OCI-LY3 (cell line): ENCODE data around the gene TCAIM.

Experiments used
- H2AFZ ChIP-seq: fragments of 200-600, 300-600 bp; shearing (Covaris generic); 2 replicates; pipeline ENCODE4 v1.6.0; 2014; ENCODE audit warnings: antibody characterized with exemption, low read depth, low read length
- H3K27ac ChIP-seq: fragments of 200-600, 300-600 bp; sonication (generic); 2 replicates; pipeline ENCODE4 v1.5.1; 2014; ENCODE audit warnings: mild to moderate bottlenecking, low read length, moderate library complexity, mixed read lengths
- H3K27me3 ChIP-seq: fragments of 200-600, 300-600 bp; sonication (generic); 2 replicates; pipeline ENCODE4 v1.6.1; 2014; ENCODE audit warnings: low read depth, low read length, mixed read lengths
- H3K36me3 ChIP-seq: fragments of 200-600, 300-600 bp; sonication (generic); replicated peaks from 2 replicates; pipeline ENCODE3; 2014; ENCODE audit warnings: low read depth, low read length, mixed read lengths
- H3K4me1 ChIP-seq: fragments of 300-600, 200-600 bp; sonication (generic); 2 replicates; pipeline ENCODE4 v1.6.1; 2014; ENCODE audit warnings: low read length, mixed read lengths
- H3K4me2 ChIP-seq: fragments of 200-600, 300-600 bp; sonication (generic); 2 replicates; pipeline ENCODE4 v1.6.1; 2014; ENCODE audit warnings: low read length, mixed read lengths
- H3K4me3 ChIP-seq: fragments of 300-600, 200-600 bp; sonication (generic); 2 replicates; pipeline ENCODE4 v1.5.1; 2014; ENCODE audit warnings: antibody characterized with exemption, mild to moderate bottlenecking, low read length, moderate library complexity
- H3K79me2 ChIP-seq: fragments of 300-600, 200-600 bp; shearing (Covaris generic); 2 replicates; pipeline ENCODE4 v1.6.1; 2014; ENCODE audit warnings: mild to moderate bottlenecking, low read length, mixed read lengths
- H3K9ac ChIP-seq: fragments of 300-600, 200-600 bp; shearing (Covaris generic); 2 replicates; pipeline ENCODE4 v1.6.0; 2014; ENCODE audit warnings: mild to moderate bottlenecking, low read length, moderate library complexity
- H3K9me3 ChIP-seq: fragments of 200-600, 300-600 bp; shearing (Covaris generic); 2 replicates; pipeline ENCODE4 v1.6.1; 2014; ENCODE audit warnings: low read length, mixed read lengths; ENCODE audit not compliant: insufficient read depth
- H4K20me1 ChIP-seq: fragments of 200-600, 300-600 bp; sonication (generic); 2 replicates; pipeline ENCODE4 v1.6.1; 2016; ENCODE audit warnings: low read length, mixed read lengths; ENCODE audit not compliant: insufficient read depth
- EZH2phosphoT487 ChIP-seq: fragments of 200-600 bp; shearing (Covaris generic); IDR thresholded peaks from 2 replicates; pipeline ENCODE4 v1.6.1; 2018; ENCODE audit warnings: antibody characterized with exemption, mixed run types, low read depth
- TF ChIP-seq, protein P1 (sequence below): fragments of 200-600, 300-600 bp; sonication (generic); IDR thresholded peaks from 2 replicates; pipeline ENCODE4 v1.5.1; 2014; ENCODE audit warnings: antibody characterized with exemption, low read length, low read depth

TCAIM gene

GRCh38 chr3:44297255-44297654 lies 41.3 kb upstream of the TCAIM start:
- Histone ChIP-seq H3K9me3 (no peaks in the 10 kb centered on the region), H3K4me1 (peaks cover 8% of the 10 kb centered on the region; the same call in 1 of the 2 replicates), H2AFZ (no peak overlapping the region), H3K27ac (no peak overlapping the region), H3K27me3 (no peaks in the 10 kb centered on the region), H3K9ac (no peak overlapping the region), H3K79me2 (no peaks in the 10 kb centered on the region), H3K4me3 (no peak overlapping the region), H3K4me2 (no peak overlapping the region), H4K20me1 (no peaks in the 10 kb centered on the region), H3K36me3 (no peaks in the 10 kb centered on the region)
- no peak for TF ChIP-seq EZH2phosphoT487
- TF ChIP-seq, protein P1, sequence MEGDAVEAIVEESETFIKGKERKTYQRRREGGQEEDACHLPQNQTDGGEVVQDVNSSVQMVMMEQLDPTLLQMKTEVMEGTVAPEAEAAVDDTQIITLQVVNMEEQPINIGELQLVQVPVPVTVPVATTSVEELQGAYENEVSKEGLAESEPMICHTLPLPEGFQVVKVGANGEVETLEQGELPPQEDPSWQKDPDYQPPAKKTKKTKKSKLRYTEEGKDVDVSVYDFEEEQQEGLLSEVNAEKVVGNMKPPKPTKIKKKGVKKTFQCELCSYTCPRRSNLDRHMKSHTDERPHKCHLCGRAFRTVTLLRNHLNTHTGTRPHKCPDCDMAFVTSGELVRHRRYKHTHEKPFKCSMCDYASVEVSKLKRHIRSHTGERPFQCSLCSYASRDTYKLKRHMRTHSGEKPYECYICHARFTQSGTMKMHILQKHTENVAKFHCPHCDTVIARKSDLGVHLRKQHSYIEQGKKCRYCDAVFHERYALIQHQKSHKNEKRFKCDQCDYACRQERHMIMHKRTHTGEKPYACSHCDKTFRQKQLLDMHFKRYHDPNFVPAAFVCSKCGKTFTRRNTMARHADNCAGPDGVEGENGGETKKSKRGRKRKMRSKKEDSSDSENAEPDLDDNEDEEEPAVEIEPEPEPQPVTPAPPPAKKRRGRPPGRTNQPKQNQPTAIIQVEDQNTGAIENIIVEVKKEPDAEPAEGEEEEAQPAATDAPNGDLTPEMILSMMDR = no peak

DNA sequence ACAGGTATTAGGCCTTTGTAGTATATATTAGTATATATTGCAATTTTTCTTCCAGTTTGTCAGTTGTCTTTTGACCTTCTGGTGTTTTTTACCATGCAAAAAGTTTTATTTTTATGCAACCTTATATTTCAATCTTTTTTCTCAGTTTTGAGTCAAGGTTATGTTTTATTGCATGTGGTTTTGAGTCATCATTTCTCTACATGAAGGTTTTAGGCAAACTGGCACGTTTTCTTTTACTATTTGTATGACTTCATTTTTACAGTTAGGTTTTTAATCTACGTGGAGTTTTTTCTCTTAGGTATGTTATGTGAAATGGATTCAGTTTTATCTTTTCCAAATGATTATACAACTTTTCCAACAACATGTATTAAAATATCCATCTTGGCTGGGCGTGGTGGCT lies 36.8 kb upstream of the TCAIM start:
- no peak overlapping the region for H3K27ac ChIP-seq
- TF ChIP-seq, protein P1 = no peak
- TF ChIP-seq EZH2phosphoT487 = no peak
- H4K20me1 ChIP-seq = no peaks in the 10 kb centered on the region
- no peaks in the 10 kb centered on the region for H3K27me3 ChIP-seq
- no peaks in the 10 kb centered on the region for H3K9me3 ChIP-seq
- H3K4me2 ChIP-seq = no peak overlapping the region; the same call in 1 of the 2 replicates
- no peak overlapping the region for H2AFZ ChIP-seq
- no peak overlapping the region for H3K9ac ChIP-seq
- H3K4me3 ChIP-seq = no peak overlapping the region
- H3K4me1 ChIP-seq = peaks cover 8% of the 10 kb centered on the region; the same call in 1 of the 2 replicates
- H3K36me3 ChIP-seq = no peaks in the 10 kb centered on the region
- no peaks in the 10 kb centered on the region for H3K79me2 ChIP-seq

GRCh38 chr3:44309500-44309899 lies 29.1 kb upstream of the TCAIM start:
- Histone ChIP-seq H3K27ac (no peak overlapping the region), H3K9me3 (no peaks in the 10 kb centered on the region), H4K20me1 (no peaks in the 10 kb centered on the region), H3K4me2 (no peak overlapping the region), H3K79me2 (no peaks in the 10 kb centered on the region), H3K4me3 (no peak overlapping the region), H3K36me3 (no peaks in the 10 kb centered on the region), H2AFZ (no peak overlapping the region), H3K9ac (no peak overlapping the region), H3K27me3 (no peaks in the 10 kb centered on the region), H3K4me1 (no peaks in the 10 kb centered on the region)
- TF ChIP-seq EZH2phosphoT487 = no peak
- TF ChIP-seq, protein P1 = no peak

GRCh38 chr3:44318891-44319311 lies 19.7 kb upstream of the TCAIM start:
- Histone ChIP-seq H3K27me3 (peaks cover 6% of the 10 kb centered on the region; the same call in 1 of the 2 replicates), H3K4me2 (peak overlapping the region; percentile 52), H3K9ac (peak overlapping the region; percentile 10; the same call in 1 of the 2 replicates), H2AFZ (peak overlapping the region; percentile 90), H3K36me3 (no peaks in the 10 kb centered on the region), H3K79me2 (no peaks in the 10 kb centered on the region), H3K4me1 (no peaks in the 10 kb centered on the region), H3K9me3 (no peaks in the 10 kb centered on the region), H3K27ac (no peak overlapping the region), H4K20me1 (no peaks in the 10 kb centered on the region), H3K4me3 (peak overlapping the region; percentile 54)
- TF ChIP-seq, protein P1 = peak; percentile 73
- TF ChIP-seq EZH2phosphoT487 = no peak
